ENCODE measurements around the gene ERRFI1.

- TF ChIP-seq CTCF (IDR thresholded peaks at IDR 0.05) (no peak), EP300 (IDR thresholded peaks at IDR 0.05; ENCODE audit: low read depth) (no peak), POLR2AphosphoS5 (IDR thresholded peaks at IDR 0.05) (no peak), POLR2A (IDR thresholded peaks at IDR 0.05) (no peak)
Measured at GRCh38 chr1:8002921-8003320, 23.2 kb downstream of the ERRFI1 start.
